ENCODE results near the gene ERCC1.

The ERCC1 gene

DNA sequence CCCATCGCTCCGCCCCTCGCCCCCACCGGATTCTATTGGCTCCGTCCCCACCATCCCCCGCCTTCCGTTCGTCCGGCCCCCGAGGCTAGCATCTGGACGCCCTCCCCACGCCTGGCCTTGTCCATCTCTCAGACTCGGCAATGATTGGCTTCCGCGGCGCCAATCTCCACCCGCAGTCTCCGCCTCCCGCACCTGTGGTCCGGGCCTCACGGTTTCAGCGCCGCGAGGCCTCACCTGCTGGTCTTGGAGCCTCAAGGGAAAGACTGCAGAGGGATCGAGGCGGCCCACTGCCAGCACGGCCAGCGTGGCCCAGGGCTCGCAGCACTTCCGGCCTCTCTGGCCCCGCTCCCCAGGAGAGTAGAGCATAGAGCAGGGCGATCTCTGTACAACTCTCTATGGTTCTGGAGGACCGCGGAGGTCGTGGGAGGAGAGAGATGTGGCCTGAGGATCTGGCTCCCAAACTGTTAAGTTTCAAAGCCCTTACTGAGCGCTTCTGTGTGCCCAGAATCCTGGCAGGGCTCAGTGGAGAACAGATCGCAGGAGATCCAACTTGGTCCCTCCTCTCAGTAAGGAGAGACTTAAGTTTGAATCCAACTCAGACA, at the start of gene ERCC1:
ERCC1 (minus strand) TSS at position 329 of the 602 bp plus-strand sequence. CDS start 543 bp downstream, outside the sequence.
- in situ Hi-C loops (cut with HindIII; ENCODE audit: low sequenced_read_pairs): no loop called here
- peak; percentile 82 for DNase-seq (ENCODE audit: low read depth)
- peak within 1 kb of the TSS; percentile 60 for H3K4me3 ChIP-seq (ENCODE audit: low read depth, low read length)
- TF ChIP-seq, protein P1, sequence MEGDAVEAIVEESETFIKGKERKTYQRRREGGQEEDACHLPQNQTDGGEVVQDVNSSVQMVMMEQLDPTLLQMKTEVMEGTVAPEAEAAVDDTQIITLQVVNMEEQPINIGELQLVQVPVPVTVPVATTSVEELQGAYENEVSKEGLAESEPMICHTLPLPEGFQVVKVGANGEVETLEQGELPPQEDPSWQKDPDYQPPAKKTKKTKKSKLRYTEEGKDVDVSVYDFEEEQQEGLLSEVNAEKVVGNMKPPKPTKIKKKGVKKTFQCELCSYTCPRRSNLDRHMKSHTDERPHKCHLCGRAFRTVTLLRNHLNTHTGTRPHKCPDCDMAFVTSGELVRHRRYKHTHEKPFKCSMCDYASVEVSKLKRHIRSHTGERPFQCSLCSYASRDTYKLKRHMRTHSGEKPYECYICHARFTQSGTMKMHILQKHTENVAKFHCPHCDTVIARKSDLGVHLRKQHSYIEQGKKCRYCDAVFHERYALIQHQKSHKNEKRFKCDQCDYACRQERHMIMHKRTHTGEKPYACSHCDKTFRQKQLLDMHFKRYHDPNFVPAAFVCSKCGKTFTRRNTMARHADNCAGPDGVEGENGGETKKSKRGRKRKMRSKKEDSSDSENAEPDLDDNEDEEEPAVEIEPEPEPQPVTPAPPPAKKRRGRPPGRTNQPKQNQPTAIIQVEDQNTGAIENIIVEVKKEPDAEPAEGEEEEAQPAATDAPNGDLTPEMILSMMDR (IDR thresholded peaks at IDR 0.05; ENCODE audit: low read depth, low read length, missing control alignments): no peak

DNA sequence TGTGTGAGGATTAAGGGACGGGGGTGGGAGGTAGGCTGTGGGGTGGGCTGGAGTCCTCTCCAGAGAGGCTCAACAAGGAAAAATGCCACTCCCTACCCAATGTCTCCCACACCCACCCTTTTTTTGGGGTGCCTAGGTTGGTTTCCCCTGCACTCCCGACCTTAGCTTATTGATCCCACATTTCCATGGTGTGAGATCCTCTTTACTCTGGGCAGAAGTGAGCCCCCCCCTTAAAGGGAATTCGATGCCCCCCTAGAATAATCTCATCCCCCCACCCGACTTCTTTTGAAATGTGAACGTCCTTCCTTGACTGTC, 49.6 kb upstream of the ERCC1 start:
- no peak for DNase-seq (ENCODE audit: low read depth)
- TF ChIP-seq, protein P1 (IDR thresholded peaks at IDR 0.05; ENCODE audit: low read depth, low read length, missing control alignments): no peak
- H3K4me3 ChIP-seq (ENCODE audit: low read depth, low read length): no peak overlapping the region
- in situ Hi-C loops (cut with HindIII; ENCODE audit: low sequenced_read_pairs): no loop called here

DNA sequence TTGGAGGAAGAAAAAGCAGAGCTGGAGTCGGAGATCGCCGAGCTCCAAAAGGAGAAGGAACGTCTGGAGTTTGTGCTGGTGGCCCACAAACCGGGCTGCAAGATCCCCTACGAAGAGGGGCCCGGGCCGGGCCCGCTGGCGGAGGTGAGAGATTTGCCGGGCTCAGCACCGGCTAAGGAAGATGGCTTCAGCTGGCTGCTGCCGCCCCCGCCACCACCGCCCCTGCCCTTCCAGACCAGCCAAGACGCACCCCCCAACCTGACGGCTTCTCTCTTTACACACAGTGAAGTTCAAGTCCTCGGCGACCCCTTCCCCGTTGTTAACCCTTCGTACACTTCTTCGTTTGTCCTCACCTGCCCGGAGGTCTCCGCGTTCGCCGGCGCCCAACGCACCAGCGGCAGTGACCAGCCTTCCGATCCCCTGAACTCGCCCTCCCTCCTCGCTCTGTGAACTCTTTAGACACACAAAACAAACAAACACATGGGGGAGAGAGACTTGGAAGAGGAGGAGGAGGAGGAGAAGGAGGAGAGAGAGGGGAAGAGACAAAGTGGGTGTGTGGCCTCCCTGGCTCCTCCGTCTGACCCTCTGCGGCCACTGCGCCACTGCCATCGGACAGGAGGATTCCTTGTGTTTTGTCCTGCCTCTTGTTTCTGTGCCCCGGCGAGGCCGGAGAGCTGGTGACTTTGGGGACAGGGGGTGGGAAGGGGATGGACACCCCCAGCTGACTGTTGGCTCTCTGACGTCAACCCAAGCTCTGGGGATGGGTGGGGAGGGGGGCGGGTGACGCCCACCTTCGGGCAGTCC, 49.0 kb upstream of the ERCC1 start:
- DNase-seq (ENCODE audit: low read depth): no peak
- H3K4me3 ChIP-seq (ENCODE audit: low read depth, low read length): peak overlapping the region; percentile 4
- in situ Hi-C loops (cut with HindIII; ENCODE audit: low sequenced_read_pairs): no loop called here
- TF ChIP-seq, protein P1 (IDR thresholded peaks at IDR 0.05; ENCODE audit: low read depth, low read length, missing control alignments): no peak

DNA sequence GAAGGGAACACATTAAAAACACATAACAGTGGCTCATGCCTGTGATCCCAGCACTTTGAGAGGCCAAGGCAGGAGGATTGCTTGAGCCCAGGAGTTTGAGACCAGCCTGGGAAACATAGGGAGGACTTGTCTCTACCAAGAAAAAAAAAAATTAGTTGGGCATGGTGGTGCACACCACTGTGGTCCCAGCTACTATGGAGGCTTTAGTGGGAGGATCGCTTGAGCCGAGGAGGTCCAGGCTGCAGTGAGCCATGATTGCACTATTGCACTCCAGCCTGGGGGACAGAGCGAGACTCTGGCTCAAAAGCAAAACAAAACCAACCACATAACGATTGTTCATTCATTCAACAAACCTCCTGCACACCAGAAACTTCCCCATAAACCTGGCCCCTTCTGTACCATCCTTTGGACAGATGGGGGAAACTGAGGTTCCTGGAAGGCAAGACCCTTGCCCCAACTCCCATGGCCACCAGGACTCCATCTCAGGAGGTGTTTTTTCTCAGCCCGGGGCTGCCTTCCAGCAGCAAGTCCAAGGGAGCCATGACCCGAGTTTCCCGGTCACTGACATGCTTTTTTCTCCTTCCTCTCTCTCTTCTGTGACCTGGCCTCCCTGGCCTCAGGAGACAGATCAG, 48.3 kb upstream of the ERCC1 start:
- no peak for DNase-seq (ENCODE audit: low read depth)
- peak overlapping the region; percentile 4 for H3K4me3 ChIP-seq (ENCODE audit: low read depth, low read length)
- in situ Hi-C loops (cut with HindIII; ENCODE audit: low sequenced_read_pairs): no loop called here
- TF ChIP-seq, protein P1 (IDR thresholded peaks at IDR 0.05; ENCODE audit: low read depth, low read length, missing control alignments): no peak

DNA sequence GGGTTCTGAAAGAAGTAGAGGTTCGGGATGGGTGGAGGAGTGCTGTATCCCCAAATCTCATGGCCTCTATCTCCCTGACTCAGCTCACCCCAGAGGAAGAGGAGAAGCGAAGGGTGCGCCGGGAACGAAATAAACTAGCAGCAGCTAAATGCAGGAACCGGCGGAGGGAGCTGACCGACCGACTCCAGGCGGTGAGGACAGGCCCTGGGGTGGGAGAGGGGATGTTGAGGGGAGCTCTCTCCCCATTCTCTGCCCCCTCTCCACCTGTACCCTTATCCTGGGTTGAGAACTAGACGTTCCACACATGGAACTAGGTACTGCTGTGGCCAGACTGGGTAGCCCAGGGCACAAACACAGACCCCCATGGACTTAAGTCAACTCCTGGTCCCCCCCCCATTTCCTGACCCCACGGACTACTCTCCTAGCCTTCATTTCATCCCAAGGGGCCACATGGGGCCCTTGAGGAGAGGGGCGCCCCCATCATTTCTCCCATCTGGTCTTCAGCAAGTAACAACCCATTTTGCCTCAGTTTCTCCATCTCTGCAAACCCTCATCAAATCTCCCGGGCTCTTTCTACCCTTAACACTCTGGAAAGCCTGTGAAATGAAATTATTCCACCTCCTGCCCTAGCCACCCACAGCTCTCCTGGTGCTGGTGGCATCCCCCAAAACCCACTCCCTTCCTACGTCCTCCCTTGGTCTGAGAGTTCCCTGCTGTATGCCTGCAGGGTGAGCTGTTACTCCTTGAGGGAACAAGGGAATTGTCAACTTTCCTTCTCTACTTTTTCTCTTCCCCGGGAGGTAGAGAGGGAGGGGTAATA, 47.6 kb upstream of the ERCC1 start:
- no peak for DNase-seq (ENCODE audit: low read depth)
- TF ChIP-seq, protein P1 (IDR thresholded peaks at IDR 0.05; ENCODE audit: low read depth, low read length, missing control alignments): no peak
- H3K4me3 ChIP-seq (ENCODE audit: low read depth, low read length): no peak overlapping the region
- in situ Hi-C loops (cut with HindIII; ENCODE audit: low sequenced_read_pairs): no loop called here

DNA sequence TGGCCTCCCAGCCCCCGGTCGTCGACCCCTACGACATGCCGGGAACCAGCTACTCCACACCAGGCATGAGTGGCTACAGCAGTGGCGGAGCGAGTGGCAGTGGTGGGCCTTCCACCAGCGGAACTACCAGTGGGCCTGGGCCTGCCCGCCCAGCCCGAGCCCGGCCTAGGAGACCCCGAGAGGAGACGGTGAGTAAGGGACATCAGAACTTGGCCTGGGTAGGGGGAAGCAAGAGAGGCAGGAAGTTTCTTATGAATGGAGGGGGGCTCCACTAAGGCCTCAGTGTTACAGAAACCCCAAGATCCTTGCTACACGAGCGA, 47.0 kb upstream of the ERCC1 start:
- DNase-seq (ENCODE audit: low read depth): no peak
- TF ChIP-seq, protein P1 (IDR thresholded peaks at IDR 0.05; ENCODE audit: low read depth, low read length, missing control alignments): no peak
- H3K4me3 ChIP-seq (ENCODE audit: low read depth, low read length): peak overlapping the region; percentile 98
- in situ Hi-C loops (cut with HindIII; ENCODE audit: low sequenced_read_pairs): no loop called here
